Activated T-cell treated with anti-CD3 and anti-CD28 coated beads, Interleukin-2, amount 50 U/mL, for 4 hours (primary cell): ENCODE measurements around the gene RAB11A. TPM values are rescaled to one million over a fixed set of nuclear protein-coding genes. Genes with fewer than 3 reads are reported as not detected.

Source experiments
- ATAC-seq, 2 donors: fragments of 200-7000 bp; cut with Tn5 transposase; one replicate each; pipeline ENCODE4 v1.10.0; 2021
- DNase-seq: peaks from one replicate; pipeline ENCODE4 v3.0.0-alpha.2; 2020
- H3K27me3 Mint-ChIP-seq: one replicate; pipeline ENCODE4 v1.8.0; 2021; ENCODE audit warnings: low read depth, mixed read lengths
- H3K36me3 Mint-ChIP-seq: one replicate; pipeline ENCODE4 v1.8.0; 2022; ENCODE audit warnings: mixed read lengths; ENCODE audit not compliant: insufficient read depth
- H3K4me1 Mint-ChIP-seq: one replicate; pipeline ENCODE4 v1.8.0; 2021; ENCODE audit warnings: low read depth, mixed read lengths
- H3K4me3 Mint-ChIP-seq: one replicate; pipeline ENCODE4 v1.8.0; 2021; ENCODE audit warnings: mild to moderate bottlenecking, moderate library complexity, mixed read lengths
- H3K9me3 Mint-ChIP-seq: one replicate; pipeline ENCODE4 v1.8.0; 2021; ENCODE audit warnings: mixed read lengths
- total RNA-seq, 3 donors: library from RNA; stranded (reverse); gene quantifications; one replicate each; pipeline ENCODE4 v1.2.1, GENCODE V29; 2021

RAB11A gene
- total RNA-seq, 3 donors from 2014 or later = 127 to 139 (median 136) TPM

- no peak for ATAC-seq
- H3K9me3 Mint-ChIP-seq = no peaks in the 10 kb centered on the region
- no peak for DNase-seq
- H3K27me3 Mint-ChIP-seq = no peaks in the 10 kb centered on the region
- peaks cover 14% of the 10 kb centered on the region for H3K4me1 Mint-ChIP-seq
- H3K36me3 Mint-ChIP-seq = peaks cover 4% of the 10 kb centered on the region
- no peak overlapping the region for H3K4me3 Mint-ChIP-seq
Measured at GRCh38 chr15:65912235-65912634, 42.9 kb downstream of the RAB11A start.

DNA sequence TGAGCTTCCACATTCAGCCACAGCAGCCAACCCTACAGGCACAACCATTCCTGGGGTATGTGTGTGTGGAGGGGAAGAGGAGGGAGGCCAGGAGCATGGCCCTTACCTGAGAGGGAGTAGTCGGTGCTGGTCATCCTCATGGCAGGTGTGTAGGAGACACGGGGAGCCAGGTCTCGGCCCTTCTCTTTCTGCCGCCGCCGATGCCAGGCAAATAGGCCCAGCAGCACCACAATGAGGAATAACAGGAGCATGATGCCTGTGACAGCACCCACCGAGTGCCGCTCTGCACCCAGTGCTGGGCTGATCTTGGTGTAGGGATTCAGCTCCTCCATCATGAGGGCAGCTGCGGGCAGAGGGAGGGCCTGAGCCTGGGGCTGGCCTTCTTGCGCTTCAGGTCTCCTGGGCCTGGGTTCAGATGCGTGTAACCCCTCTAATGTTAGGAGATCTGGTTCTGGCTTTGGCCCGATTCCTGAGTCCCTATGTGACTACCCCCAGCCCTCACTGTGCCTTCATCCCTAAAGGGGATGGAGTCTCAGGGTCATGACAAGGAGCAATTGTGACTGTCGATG lies 44.4 kb downstream of the RAB11A start:
- Mint-ChIP-seq H3K27me3 (no peaks in the 10 kb centered on the region), H3K4me3 (no peak overlapping the region), H3K4me1 (peaks cover 26% of the 10 kb centered on the region), H3K9me3 (no peaks in the 10 kb centered on the region), H3K36me3 (peaks cover 4% of the 10 kb centered on the region)
- no peak for ATAC-seq
- no peak for DNase-seq

- Mint-ChIP-seq H3K27me3 (no peaks in the 10 kb centered on the region), H3K4me1 (peaks cover 26% of the 10 kb centered on the region), H3K9me3 (no peaks in the 10 kb centered on the region), H3K36me3 (peaks cover 4% of the 10 kb centered on the region), H3K4me3 (no peak overlapping the region)
- no peak for ATAC-seq
- DNase-seq = no peak
Measured at GRCh38 chr15:65914386-65914785, 45.1 kb downstream of the RAB11A start.

DNA sequence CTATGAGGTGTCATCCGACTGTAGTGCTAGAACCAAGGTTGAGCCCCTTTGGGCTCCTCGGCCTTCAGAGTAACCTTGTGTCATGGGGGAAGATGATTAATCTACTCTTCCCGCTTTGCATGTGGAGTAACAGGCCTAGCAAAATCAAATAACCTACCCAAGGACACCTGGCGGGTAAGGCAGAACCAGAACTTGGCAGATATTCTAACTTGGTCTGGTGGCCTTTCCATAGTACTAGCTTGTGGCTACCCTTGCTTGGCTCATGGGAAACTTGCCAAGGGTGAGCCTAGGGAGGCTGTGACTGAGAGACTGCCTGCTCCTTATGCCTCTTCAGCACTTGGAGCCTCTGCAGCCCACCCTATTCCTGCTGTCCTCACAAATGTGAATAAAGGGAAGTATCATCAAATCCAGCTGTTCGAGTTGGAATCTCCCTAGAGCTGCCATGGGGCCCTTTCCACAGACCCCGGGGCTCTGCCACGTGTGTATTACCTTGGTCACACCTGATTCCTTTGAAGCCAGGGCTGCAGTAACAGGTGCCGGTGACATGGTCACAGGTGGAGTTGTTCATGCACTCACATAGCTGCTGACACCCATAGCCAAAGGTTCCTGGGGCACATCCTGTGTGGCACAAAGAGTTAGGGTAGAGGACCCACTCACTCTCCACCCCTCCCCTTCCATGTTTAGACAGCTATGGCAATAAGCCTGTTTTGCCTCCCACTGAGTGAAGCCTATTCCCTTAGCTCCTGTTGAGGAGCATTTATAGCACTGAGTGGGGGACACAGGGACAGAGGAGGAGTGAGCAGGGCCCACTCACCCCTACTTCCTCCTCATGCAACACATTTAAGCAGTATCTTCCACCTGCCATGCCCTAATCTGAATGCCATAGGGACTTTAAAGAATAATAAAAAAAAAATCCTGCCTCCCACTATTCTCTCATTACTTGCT lies 46.0 kb downstream of the RAB11A start:
- ATAC-seq (no peak), DNase-seq (no peak)
- H3K27me3 Mint-ChIP-seq = no peaks in the 10 kb centered on the region
- no peaks in the 10 kb centered on the region for H3K9me3 Mint-ChIP-seq
- H3K4me1 Mint-ChIP-seq = peaks cover 26% of the 10 kb centered on the region
- H3K36me3 Mint-ChIP-seq = peaks cover 4% of the 10 kb centered on the region
- no peak overlapping the region for H3K4me3 Mint-ChIP-seq

- Mint-ChIP-seq H3K4me3 (no peak overlapping the region), H3K36me3 (peaks cover under 1% of the 10 kb centered on the region), H3K9me3 (no peaks in the 10 kb centered on the region), H3K4me1 (peaks cover 30% of the 10 kb centered on the region), H3K27me3 (no peaks in the 10 kb centered on the region)
- no peak for ATAC-seq
- no peak for DNase-seq
Measured at GRCh38 chr15:65916041-65916663, 46.9 kb downstream of the RAB11A start.

DNA sequence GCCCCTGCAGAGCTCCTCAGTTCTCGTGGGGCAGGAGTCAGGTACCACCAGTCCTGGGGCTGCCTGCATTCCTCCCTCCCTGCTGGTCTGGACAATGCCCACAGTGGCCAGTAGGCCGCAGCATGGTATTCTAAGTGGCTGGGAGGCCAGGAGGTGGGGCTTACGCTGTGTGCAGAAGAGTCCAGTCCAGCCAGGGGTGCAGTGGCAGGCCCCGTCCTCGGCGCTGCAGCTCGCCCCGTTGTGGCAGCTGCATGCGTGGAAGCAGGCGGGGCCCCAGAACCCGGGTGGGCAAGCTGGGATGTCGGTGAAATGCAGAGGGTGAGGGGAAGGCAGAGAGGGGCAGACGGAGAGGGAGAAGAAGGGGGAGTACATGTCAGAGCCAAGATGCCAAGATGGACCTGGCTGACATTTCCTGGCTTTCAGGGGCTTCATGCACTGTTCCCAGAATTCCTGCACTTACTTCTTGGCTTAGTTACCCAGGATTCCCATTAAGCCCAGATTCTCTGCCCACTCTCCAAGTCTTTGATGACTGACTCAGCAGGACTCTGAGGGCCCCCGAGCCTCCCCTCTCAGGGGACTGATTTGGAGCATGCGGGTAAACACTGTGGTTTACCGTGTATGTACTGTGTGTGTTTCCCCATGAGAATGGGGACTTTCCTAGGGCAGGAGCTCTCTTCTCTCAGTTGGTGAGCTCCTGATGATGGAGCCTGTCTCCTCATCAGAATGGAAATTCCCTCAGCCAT lies 47.5 kb downstream of the RAB11A start:
- no peak overlapping the region for H3K4me3 Mint-ChIP-seq
- ATAC-seq = peak; percentile 94 to 95

DNA sequence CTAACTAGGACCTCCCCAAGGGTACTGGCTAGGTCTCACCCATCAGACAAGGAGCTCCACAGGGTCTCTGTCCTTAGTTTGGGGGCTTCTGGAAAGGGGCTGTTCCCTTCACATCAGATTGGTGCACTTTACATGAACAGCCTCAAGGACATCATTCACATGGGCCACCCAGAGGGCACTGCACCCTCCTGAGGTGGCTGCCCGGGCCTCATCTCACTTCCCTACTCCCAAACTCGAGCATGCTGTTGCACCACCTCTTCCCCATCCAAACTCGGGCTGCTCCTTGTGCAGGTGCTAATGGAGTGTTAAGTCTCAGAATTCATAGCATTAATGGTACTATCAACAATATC lies 48.1 kb downstream of the RAB11A start:
- no peaks in the 10 kb centered on the region for H3K36me3 Mint-ChIP-seq
- ATAC-seq = no peak
- H3K27me3 Mint-ChIP-seq = no peaks in the 10 kb centered on the region
- H3K4me3 Mint-ChIP-seq = no peak overlapping the region
- DNase-seq = no peak
- H3K4me1 Mint-ChIP-seq = peaks cover 32% of the 10 kb centered on the region
- no peaks in the 10 kb centered on the region for H3K9me3 Mint-ChIP-seq

More for the DNA sequence above, 47.5 kb downstream of the RAB11A start:
- Mint-ChIP-seq H3K27me3 (no peaks in the 10 kb centered on the region), H3K4me1 (peaks cover 32% of the 10 kb centered on the region), H3K36me3 (no peaks in the 10 kb centered on the region), H3K9me3 (no peaks in the 10 kb centered on the region)
- DNase-seq = no peak

GRCh38 chr15:65917936-65918335 lies 48.6 kb downstream of the RAB11A start:
- Mint-ChIP-seq H3K4me1 (peaks cover 32% of the 10 kb centered on the region), H3K4me3 (no peak overlapping the region), H3K36me3 (no peaks in the 10 kb centered on the region), H3K9me3 (no peaks in the 10 kb centered on the region), H3K27me3 (no peaks in the 10 kb centered on the region)
- no peak for ATAC-seq
- DNase-seq = no peak

GRCh38 chr15:65918357-65918920 lies 49.1 kb downstream of the RAB11A start:
- ATAC-seq (no peak), DNase-seq (no peak)
- H3K4me3 Mint-ChIP-seq = no peak overlapping the region
- H3K4me1 Mint-ChIP-seq = peaks cover 32% of the 10 kb centered on the region
- no peaks in the 10 kb centered on the region for H3K9me3 Mint-ChIP-seq
- no peaks in the 10 kb centered on the region for H3K27me3 Mint-ChIP-seq
- H3K36me3 Mint-ChIP-seq = no peaks in the 10 kb centered on the region

- ATAC-seq (no peak), DNase-seq (no peak)
- no peaks in the 10 kb centered on the region for H3K27me3 Mint-ChIP-seq
- H3K9me3 Mint-ChIP-seq = no peaks in the 10 kb centered on the region
- H3K4me1 Mint-ChIP-seq = peaks cover 32% of the 10 kb centered on the region
- H3K4me3 Mint-ChIP-seq = no peak overlapping the region
- H3K36me3 Mint-ChIP-seq = no peaks in the 10 kb centered on the region
Measured at GRCh38 chr15:65918945-65919344, 49.7 kb downstream of the RAB11A start.

DNA sequence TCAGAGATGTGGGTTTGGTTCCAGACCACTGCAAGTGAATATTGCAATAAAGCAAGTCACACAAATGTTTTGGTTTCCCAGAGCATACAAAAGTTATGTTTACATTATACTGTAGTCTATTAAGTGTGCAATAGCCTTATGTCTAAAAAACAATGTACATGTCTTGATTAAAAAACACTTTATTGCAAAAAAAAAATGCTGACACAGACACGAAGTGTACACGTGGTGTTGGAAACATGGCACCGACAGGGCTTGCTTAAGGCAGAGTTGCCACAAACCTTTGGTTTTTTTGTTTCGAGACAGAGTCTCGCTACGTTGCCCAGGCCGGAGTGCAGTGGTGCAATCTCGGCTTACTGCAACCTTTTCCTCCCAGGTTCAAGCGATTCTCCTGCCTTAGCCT lies 50.1 kb downstream of the RAB11A start:
- Mint-ChIP-seq H3K4me1 (peaks cover 32% of the 10 kb centered on the region), H3K4me3 (no peak overlapping the region), H3K9me3 (no peaks in the 10 kb centered on the region), H3K27me3 (no peaks in the 10 kb centered on the region), H3K36me3 (no peaks in the 10 kb centered on the region)
- DNase-seq (no peak), ATAC-seq (no peak)

GRCh38 chr15:65920121-65920520 lies 50.8 kb downstream of the RAB11A start:
- H3K36me3 Mint-ChIP-seq = no peaks in the 10 kb centered on the region
- H3K4me1 Mint-ChIP-seq = peaks cover 32% of the 10 kb centered on the region
- ATAC-seq (no peak), DNase-seq (no peak)
- no peaks in the 10 kb centered on the region for H3K9me3 Mint-ChIP-seq
- no peak overlapping the region for H3K4me3 Mint-ChIP-seq
- no peaks in the 10 kb centered on the region for H3K27me3 Mint-ChIP-seq

- DNase-seq (no peak), ATAC-seq (no peak)
- H3K4me1 Mint-ChIP-seq = peaks cover 31% of the 10 kb centered on the region
- no peak overlapping the region for H3K4me3 Mint-ChIP-seq
- H3K9me3 Mint-ChIP-seq = no peaks in the 10 kb centered on the region
- no peaks in the 10 kb centered on the region for H3K36me3 Mint-ChIP-seq
- H3K27me3 Mint-ChIP-seq = no peaks in the 10 kb centered on the region
Measured at GRCh38 chr15:65920825-65921309, 51.6 kb downstream of the RAB11A start.

DNA sequence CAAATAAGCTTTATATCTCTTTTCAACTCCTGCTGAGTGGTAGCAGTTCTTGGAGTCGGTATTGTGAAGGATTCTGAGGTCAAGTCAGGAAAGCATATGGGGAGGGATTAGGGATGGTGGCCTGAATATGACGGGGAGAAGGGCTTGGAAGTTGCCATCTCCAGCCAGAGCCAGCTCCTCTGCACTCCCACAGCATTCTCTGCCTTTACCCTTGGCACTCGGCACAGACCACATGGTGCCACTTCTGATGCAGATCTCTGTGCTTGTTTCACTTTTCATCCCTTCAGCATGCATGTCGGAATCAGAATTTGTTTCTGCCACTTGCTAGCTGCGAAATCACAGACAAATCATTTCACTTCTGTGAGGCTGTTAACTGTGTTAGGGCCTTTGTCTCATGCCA lies 52.5 kb downstream of the RAB11A start:
- DNase-seq = no peak
- no peaks in the 10 kb centered on the region for H3K27me3 Mint-ChIP-seq

More for the DNA sequence above, 52.5 kb downstream of the RAB11A start:
- ATAC-seq = no peak
- no peaks in the 10 kb centered on the region for H3K36me3 Mint-ChIP-seq
- H3K4me1 Mint-ChIP-seq = peaks cover 23% of the 10 kb centered on the region
- no peak overlapping the region for H3K4me3 Mint-ChIP-seq
- no peaks in the 10 kb centered on the region for H3K9me3 Mint-ChIP-seq
